ENCODE results near the gene ITGA2B.

Gene ITGA2B

GRCh38 chr17:44327715-44328449 is 61.6 kb downstream of the ITGA2B start:
- H3K27ac ChIP-seq (ENCODE audit: low read length): no peak overlapping the region
- no peak overlapping the region for H3K4me3 ChIP-seq (ENCODE audit: low read length in 2 of 2)
- H3K27me3 ChIP-seq (ENCODE audit: control insufficient read depth in 1 of 2, insufficient read depth in 2 of 2, low read length in 2 of 2): no peaks in the 10 kb centered on the region
- no peaks in the 10 kb centered on the region for H3K9me3 ChIP-seq (ENCODE audit: control insufficient read depth in 2 of 2, low read length in 2 of 2)
- no peaks in the 10 kb centered on the region for H3K36me3 ChIP-seq (ENCODE audit: control insufficient read depth in 2 of 2, insufficient read depth in 2 of 2, low read length in 2 of 2)
- peaks cover 26% of the 10 kb centered on the region for H3K4me1 ChIP-seq (ENCODE audit: control insufficient read depth, insufficient read depth, low read length)
- H3K9ac ChIP-seq (ENCODE audit: low read length in 2 of 2): no peak overlapping the region

GRCh38 chr17:44326861-44327444 is 62.5 kb downstream of the ITGA2B start:
- H3K27me3 ChIP-seq (ENCODE audit: control insufficient read depth in 1 of 2, insufficient read depth in 2 of 2, low read length in 2 of 2): no peaks in the 10 kb centered on the region
- H3K9ac ChIP-seq (ENCODE audit: low read length in 2 of 2): peak overlapping the region in 1 of 2 donors; percentile 42
- peaks cover 26% of the 10 kb centered on the region for H3K4me1 ChIP-seq (ENCODE audit: control insufficient read depth, insufficient read depth, low read length)
- H3K4me3 ChIP-seq (ENCODE audit: low read length in 2 of 2): peak overlapping the region; percentile 38 to 64
- H3K36me3 ChIP-seq (ENCODE audit: control insufficient read depth in 2 of 2, insufficient read depth in 2 of 2, low read length in 2 of 2): peaks cover 0 to 3% of the 10 kb centered on the region in 2 donors
- no peak overlapping the region for H3K27ac ChIP-seq (ENCODE audit: low read length)
- no peaks in the 10 kb centered on the region for H3K9me3 ChIP-seq (ENCODE audit: control insufficient read depth in 2 of 2, low read length in 2 of 2)

- H3K4me3 ChIP-seq (ENCODE audit: low read length in 2 of 2): peak within 1 kb of the TSS; percentile 86 to 89
- H3K9me3 ChIP-seq (ENCODE audit: control insufficient read depth in 2 of 2, low read length in 2 of 2): no peaks in the 10 kb centered on the region
- H3K36me3 ChIP-seq (ENCODE audit: control insufficient read depth in 2 of 2, insufficient read depth in 2 of 2, low read length in 2 of 2): peaks cover 16 to 17% of the 10 kb centered on the region in 2 donors
- H3K4me1 ChIP-seq (ENCODE audit: control insufficient read depth, insufficient read depth, low read length): peaks cover 20% of the 10 kb centered on the region
- H3K27me3 ChIP-seq (ENCODE audit: control insufficient read depth in 1 of 2, insufficient read depth in 2 of 2, low read length in 2 of 2): no peaks in the 10 kb centered on the region
- peak within 1 kb of the TSS; percentile 94 for H3K27ac ChIP-seq (ENCODE audit: low read length)
- H3K9ac ChIP-seq (ENCODE audit: low read length in 2 of 2): peak within 1 kb of the TSS; percentile 86 to 91
Measured at GRCh38 chr17:44324571-44325275, 64.7 kb downstream of the ITGA2B start, which contains the start of gene SLC25A39. SLC25A39 (minus strand) TSS chr17:44324823; CDS start chr17:44323562, 1,261 bp downstream.

- Histone ChIP-seq H3K27ac (ENCODE audit: low read length) (peak overlapping the region; percentile 94), H3K4me1 (ENCODE audit: control insufficient read depth, insufficient read depth, low read length) (peaks cover 20% of the 10 kb centered on the region)
Measured at GRCh38 chr17:44324092-44324570, 65.3 kb downstream of the ITGA2B start.

GRCh38 chr17:44323359-44324091 is 65.9 kb downstream of the ITGA2B start:
- Histone ChIP-seq H3K36me3 (ENCODE audit: control insufficient read depth in 2 of 2, insufficient read depth in 2 of 2, low read length in 2 of 2) (peaks cover 19 to 20% of the 10 kb centered on the region in 2 donors), H3K4me3 (ENCODE audit: low read length in 2 of 2) (peak overlapping the region; percentile 86 to 89), H3K27ac (ENCODE audit: low read length) (no peak overlapping the region), H3K9me3 (ENCODE audit: control insufficient read depth in 2 of 2, low read length in 2 of 2) (no peaks in the 10 kb centered on the region), H3K9ac (ENCODE audit: low read length in 2 of 2) (peak overlapping the region; percentile 74 to 88), H3K4me1 (ENCODE audit: control insufficient read depth, insufficient read depth, low read length) (peaks cover 20% of the 10 kb centered on the region), H3K27me3 (ENCODE audit: control insufficient read depth in 1 of 2, insufficient read depth in 2 of 2, low read length in 2 of 2) (no peaks in the 10 kb centered on the region)

More at GRCh38 chr17:44324092-44324570, 65.3 kb downstream of the ITGA2B start:
- no peaks in the 10 kb centered on the region for H3K9me3 ChIP-seq (ENCODE audit: control insufficient read depth in 2 of 2, low read length in 2 of 2)
- peak overlapping the region; percentile 74 to 88 for H3K9ac ChIP-seq (ENCODE audit: low read length in 2 of 2)
- H3K27me3 ChIP-seq (ENCODE audit: control insufficient read depth in 1 of 2, insufficient read depth in 2 of 2, low read length in 2 of 2): no peaks in the 10 kb centered on the region
- peaks cover 19 to 20% of the 10 kb centered on the region in 2 donors for H3K36me3 ChIP-seq (ENCODE audit: control insufficient read depth in 2 of 2, insufficient read depth in 2 of 2, low read length in 2 of 2)
- peak overlapping the region; percentile 86 to 89 for H3K4me3 ChIP-seq (ENCODE audit: low read length in 2 of 2)

GRCh38 chr17:44322236-44322895 is 67.1 kb downstream of the ITGA2B start:
- Histone ChIP-seq H3K27ac (ENCODE audit: low read length) (no peak overlapping the region), H3K4me1 (ENCODE audit: control insufficient read depth, insufficient read depth, low read length) (peaks cover 20% of the 10 kb centered on the region), H3K36me3 (ENCODE audit: control insufficient read depth in 2 of 2, insufficient read depth in 2 of 2, low read length in 2 of 2) (peaks cover 19 to 20% of the 10 kb centered on the region in 2 donors), H3K9me3 (ENCODE audit: control insufficient read depth in 2 of 2, low read length in 2 of 2) (peaks cover 0 to under 1% of the 10 kb centered on the region in 2 donors), H3K4me3 (ENCODE audit: low read length in 2 of 2) (no peak overlapping the region), H3K9ac (ENCODE audit: low read length in 2 of 2) (no peak overlapping the region), H3K27me3 (ENCODE audit: control insufficient read depth in 1 of 2, insufficient read depth in 2 of 2, low read length in 2 of 2) (peaks cover 4 to 5% of the 10 kb centered on the region in 2 donors)

All from stomach smooth muscle (tissue), 2 donors.